GM21528 (cell line): ENCODE data around the gene AUTS2.

Experiments
- ATAC-seq: cut with Tn5 transposase; IDR thresholded peaks from one replicate; pipeline ENCODE4 v1.9.1; 2021; ENCODE audit warnings: mild to moderate bottlenecking, moderate library complexity; ENCODE audit not compliant: unreplicated experiment, low FRiP score

AUTS2 gene

DNA sequence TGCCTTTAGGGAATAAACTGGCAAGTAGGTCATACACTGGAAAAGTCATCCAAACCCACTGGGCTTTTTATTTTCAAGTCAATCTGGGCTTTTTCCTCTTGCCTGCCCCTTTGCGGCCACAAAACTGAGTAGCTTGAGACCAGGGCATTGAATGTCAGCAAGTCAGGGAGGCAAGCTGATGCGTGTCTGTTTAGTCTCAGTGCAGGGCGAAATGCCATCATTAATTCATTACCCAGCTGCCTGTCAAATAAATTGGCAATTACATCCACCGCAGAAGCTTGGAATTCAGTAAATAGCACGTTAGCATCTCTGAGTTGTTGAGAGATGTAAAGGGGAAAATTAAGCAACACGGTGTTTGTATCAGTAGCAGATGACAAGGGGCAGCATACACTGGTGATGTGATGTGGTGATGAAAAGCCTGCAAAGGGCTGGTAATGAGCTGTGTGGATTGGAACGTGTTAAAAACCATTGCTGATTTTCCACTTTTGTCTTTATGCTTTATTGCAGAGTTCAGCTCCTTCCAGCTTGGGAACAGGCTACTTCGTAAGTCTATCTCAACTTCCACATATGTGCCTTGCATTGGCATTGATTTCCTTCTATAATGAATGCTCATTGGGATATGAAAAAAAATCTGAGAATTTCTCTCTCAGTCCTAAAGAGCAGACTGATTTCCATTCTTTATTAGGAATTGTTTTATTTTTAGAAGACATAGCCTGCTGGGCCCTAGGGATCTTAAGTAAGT is 535.9 kb downstream of the AUTS2 start:
- no peak for ATAC-seq

- no peak for ATAC-seq
Observed at GRCh38 chr7:70135656-70136055, 537.4 kb downstream of the AUTS2 start.

DNA sequence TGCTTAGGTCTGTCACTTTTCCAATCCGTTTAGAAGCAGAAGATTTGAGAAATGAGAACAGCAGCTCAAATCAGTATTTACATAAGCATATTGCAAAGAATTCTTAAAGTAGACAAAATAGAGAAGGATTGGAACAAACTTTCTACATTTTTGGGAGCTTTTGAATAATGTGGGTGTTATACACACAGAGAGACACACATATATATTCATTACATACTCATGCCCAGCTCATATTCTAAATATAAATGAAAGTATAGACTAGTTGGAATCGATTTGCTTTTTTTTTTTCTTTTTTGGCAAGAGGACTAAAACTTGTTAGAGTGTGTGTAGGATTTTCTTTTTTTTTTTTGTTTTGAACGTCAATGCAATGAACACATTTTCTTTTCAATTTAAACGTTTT is 538.9 kb downstream of the AUTS2 start:
- no peak for ATAC-seq

DNA sequence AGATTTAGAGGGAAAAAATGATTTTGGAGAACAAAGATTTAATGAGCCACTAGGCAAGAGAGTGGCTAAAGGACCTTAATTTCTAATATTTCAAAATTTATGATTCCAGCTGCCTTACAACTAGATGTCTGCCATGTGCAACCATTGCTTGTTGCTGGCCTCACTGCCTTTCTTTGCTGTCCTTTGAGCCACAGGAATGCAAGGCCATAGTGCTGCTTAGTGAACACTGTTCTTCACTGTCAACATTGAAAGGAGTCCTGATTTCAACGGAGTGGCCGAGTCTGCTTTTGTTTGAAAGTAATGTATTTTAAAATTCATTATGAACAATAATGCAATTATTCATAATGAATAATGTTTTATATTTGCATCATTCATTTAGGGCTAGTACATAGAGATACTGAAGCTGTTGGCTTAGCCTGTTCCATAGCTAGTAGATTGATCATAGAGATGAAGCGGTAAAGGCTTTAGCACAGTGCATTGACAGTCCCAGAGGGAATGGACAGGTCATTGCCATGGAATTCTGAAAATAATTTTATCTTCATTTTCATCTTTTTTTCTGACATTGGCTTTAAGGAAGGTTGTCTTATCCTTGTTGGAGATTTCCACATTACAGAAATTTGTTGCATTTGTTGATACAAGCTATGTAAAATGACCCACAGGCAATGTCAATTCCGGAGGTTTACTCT is 544.1 kb downstream of the AUTS2 start:
- ATAC-seq: no peak

GRCh38 chr7:70143075-70144044 is 545.1 kb downstream of the AUTS2 start:
- no peak for ATAC-seq

DNA sequence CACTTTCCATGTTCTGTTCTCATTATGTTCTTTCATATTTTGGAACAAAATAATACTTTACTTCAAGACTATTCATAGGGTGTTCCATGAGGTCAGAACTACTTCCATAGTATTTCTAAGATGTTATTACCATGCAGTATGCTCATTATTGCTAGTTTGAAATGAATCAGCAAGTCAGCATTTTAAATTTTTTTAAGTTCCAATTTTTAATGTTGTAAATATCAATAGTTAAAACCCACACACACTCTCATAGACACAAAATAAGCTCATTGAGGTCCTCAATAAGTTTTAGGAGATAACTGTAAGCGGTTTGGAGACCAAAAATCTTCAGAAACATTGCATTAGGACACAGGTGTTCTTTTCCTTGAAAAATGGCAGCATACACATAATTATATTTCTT is 550.7 kb downstream of the AUTS2 start:
- no peak for ATAC-seq

GRCh38 chr7:70152313-70152712 is 554.0 kb downstream of the AUTS2 start:
- no peak for ATAC-seq

DNA sequence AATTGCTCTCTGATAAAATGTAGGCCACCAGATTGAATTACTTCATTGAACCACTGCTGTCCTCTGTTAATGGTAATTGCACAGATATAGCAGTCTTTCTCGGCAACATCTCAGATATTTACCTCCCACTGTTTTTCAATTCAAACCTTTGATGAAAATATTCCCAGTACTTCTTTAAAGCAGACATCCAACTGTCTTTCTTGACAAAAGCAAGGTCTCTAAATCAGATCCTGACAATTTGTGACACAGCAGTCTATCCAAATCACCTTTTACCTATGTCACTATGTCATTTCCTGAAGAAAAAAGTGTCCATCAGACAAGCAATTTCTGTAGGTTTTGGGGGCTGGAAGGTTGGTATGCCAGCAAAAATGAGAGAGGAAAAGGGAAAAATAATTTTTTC is 555.7 kb downstream of the AUTS2 start:
- no peak for ATAC-seq

GRCh38 chr7:70154521-70155180 is 556.4 kb downstream of the AUTS2 start:
- no peak for ATAC-seq

DNA sequence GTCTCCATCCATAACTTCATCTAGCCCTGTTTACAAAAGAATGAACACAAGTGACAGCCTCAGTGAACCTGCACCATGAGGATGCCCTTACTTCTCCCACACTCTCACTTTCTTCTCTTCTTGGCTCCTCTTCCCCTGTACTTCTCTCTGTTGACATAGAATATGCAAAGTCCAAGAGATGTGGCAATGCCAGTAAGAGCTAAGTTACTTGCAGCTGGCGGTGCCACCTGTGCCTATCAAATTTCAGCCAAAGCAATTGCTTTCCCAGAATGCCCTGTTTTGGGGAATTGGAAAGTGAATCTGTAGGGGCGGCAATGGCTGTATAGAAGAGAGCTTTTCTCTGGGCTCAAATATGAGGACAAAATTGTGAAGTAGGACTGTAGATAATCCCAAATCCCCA is 557.8 kb downstream of the AUTS2 start:
- ATAC-seq: no peak

GRCh38 chr7:70159121-70159520 is 560.8 kb downstream of the AUTS2 start:
- ATAC-seq: no peak

GRCh38 chr7:70165477-70166170 is 567.3 kb downstream of the AUTS2 start:
- no peak for ATAC-seq

DNA sequence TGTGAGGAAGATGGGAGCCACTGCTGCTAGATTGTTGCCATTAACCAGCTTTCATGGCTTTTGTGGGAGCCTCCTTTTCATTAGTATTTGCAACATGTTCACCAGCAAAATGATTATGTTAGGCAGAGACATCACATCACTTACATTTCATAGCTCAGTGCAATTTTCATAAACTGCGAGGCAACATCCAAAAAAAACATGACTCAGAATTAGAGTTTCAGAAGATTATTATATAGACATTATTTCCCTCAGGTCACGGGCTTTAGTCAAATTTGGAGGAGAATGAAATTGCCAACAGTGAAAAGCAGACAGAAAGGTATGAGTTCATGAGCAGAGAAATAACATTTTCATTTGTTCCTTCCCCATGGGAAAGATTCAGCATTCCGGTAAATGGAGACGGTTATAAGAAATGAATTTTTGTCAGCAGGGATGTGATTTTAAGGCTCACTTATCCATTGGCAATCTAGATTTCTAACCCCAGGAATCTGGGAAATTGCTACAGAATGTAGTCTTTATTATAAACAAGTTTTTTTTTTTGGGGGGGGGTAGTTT is 573.2 kb downstream of the AUTS2 start:
- no peak for ATAC-seq

- no peak for ATAC-seq
Observed at GRCh38 chr7:70177166-70177565, 578.9 kb downstream of the AUTS2 start.

DNA sequence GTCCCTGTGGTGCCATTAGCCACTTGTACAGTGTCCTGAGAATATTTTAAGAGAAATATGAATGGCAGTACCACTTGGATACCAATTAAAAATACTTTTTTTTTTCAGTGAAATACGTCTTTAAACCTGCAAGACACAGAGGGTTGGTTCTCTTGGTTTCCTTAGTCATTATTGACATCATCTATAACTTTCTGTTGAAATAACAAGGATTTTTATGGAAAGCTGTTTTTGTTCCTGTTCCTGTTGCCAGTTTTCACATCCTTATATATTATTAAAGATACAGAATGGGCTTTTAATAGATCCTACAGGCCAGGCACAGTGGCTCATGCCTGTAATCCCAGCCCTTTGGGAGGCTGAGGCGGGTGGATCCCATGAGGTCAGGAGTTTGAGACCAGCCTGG is 579.9 kb downstream of the AUTS2 start:
- ATAC-seq: no peak

DNA sequence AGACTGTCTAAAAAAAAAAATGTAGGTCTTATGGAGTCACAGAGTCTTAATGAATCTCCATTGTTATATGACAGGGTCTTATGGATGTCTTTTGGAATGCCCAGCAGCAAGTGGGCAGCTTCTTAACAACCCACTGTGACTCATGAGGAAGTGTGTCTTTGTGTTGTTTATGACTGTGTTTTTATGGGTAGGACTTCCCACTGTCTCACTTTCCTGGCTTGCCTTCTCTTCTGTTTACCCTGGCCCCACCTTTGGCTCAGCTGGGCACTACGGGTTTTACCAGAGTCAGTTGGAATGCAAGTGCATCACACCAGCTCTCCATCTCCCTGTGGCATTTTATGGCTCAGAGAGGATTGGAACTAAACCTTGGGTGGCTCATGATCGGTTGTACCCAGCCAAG is 580.5 kb downstream of the AUTS2 start:
- no peak for ATAC-seq

DNA sequence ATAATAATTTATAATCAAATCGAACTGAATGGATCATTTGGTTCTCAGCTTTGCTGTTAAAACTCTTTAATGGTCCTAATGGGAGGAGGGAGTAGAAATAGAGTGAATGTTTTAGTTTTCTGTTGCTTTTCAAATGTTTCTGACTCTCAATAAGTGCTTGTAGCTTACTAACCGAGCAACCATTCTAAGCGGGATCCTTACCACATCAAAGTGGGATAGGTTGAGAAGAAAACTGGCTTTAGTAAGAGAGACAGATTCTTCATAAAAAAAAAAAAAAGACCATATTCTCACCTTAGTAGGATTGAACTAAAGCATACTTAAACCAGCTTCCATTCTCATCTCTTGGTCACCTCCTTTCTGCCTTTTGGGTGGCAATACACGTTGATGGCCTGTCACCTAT is 584.2 kb downstream of the AUTS2 start:
- ATAC-seq: no peak

GRCh38 chr7:70183278-70183677 is 585.0 kb downstream of the AUTS2 start:
- ATAC-seq: no peak

- ATAC-seq: no peak
Observed at GRCh38 chr7:70188901-70189650, 590.8 kb downstream of the AUTS2 start.
